Measurements from ENCODE around the gene MALRD1.
A peak's percentile ranks its signal among the peaks of the same experiment; 100 is the strongest.

Gene MALRD1

DNA sequence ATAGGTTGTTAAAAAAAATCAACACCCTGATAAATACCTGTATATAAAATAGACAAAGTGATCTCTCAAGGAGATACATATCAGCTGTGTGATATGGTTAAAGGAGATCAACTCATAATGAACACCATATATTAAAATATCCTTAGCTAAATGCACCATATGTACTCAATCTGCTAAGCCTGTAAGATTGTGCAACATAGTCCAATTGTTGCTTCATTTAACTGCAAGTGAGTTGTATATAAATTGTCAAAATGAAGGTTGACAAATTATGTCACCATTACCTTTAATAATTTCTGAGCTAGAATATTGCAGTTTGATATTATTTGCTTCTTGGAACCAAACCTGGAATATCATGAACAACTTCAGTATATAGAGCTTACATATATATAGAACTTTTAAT, 283.7 kb downstream of the MALRD1 start:
- H3K27me3 ChIP-seq (ENCODE audit: insufficient read depth, low read length): no peaks in the 10 kb centered on the region
- no peaks in the 10 kb centered on the region for H4K20me1 ChIP-seq (ENCODE audit: insufficient read depth, low read length)
- no peak overlapping the region for H3K9ac ChIP-seq (ENCODE audit: low read length)
- H3K4me3 ChIP-seq (ENCODE audit: low read depth, low read length, poor library complexity, severe bottlenecking): no peak overlapping the region
- no peak overlapping the region for H2AFZ ChIP-seq (ENCODE audit: low read length)
- H3K9me3 ChIP-seq (ENCODE audit: low read length): no peaks in the 10 kb centered on the region
- H3K36me3 ChIP-seq (ENCODE audit: insufficient read depth, low read length): no peaks in the 10 kb centered on the region
- H3K4me2 ChIP-seq (ENCODE audit: low read length): no peak overlapping the region
- no peak overlapping the region for H3K27ac ChIP-seq (ENCODE audit: low read depth, low read length, poor library complexity, severe bottlenecking)
- TF ChIP-seq, protein P1, sequence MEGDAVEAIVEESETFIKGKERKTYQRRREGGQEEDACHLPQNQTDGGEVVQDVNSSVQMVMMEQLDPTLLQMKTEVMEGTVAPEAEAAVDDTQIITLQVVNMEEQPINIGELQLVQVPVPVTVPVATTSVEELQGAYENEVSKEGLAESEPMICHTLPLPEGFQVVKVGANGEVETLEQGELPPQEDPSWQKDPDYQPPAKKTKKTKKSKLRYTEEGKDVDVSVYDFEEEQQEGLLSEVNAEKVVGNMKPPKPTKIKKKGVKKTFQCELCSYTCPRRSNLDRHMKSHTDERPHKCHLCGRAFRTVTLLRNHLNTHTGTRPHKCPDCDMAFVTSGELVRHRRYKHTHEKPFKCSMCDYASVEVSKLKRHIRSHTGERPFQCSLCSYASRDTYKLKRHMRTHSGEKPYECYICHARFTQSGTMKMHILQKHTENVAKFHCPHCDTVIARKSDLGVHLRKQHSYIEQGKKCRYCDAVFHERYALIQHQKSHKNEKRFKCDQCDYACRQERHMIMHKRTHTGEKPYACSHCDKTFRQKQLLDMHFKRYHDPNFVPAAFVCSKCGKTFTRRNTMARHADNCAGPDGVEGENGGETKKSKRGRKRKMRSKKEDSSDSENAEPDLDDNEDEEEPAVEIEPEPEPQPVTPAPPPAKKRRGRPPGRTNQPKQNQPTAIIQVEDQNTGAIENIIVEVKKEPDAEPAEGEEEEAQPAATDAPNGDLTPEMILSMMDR (IDR thresholded peaks at IDR 0.05; ENCODE audit: low read length): no peak
- TF ChIP-seq EZH2 (IDR thresholded peaks at IDR 0.05; ENCODE audit: borderline replicate concordance, low read length): no peak
- H3K79me2 ChIP-seq (ENCODE audit: insufficient read depth, low read length): no peaks in the 10 kb centered on the region
- no peaks in the 10 kb centered on the region for H3K9me2 ChIP-seq (ENCODE audit: low read depth, low read length)
- no peaks in the 10 kb centered on the region for H3F3A ChIP-seq (ENCODE audit: insufficient read depth, low read length)
- no peaks in the 10 kb centered on the region for H3K4me1 ChIP-seq (ENCODE audit: insufficient read depth, low read length, severe bottlenecking)

DNA sequence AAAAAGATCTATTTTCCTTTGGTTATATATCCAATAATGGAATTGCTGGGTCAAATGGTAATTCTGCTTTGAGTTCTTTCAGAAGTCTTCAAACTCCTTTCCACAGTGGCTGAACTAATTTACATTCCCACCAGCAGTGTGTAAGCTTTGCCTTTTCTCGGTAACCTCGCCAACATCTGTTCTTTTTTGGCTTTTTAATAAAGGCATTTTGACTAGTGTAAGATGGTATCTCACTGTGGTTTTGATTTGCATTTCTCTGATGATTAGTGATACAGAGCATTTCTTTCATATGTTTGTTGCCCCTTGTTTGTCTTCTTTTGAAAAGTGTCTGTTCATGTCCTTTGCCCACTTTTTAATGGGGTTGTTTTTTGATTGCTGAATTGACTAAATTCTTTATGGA, 285.0 kb downstream of the MALRD1 start:
- Histone ChIP-seq H4K20me1 (ENCODE audit: insufficient read depth, low read length) (no peaks in the 10 kb centered on the region), H3K4me3 (ENCODE audit: low read depth, low read length, poor library complexity, severe bottlenecking) (no peak overlapping the region), H3K27ac (ENCODE audit: low read depth, low read length, poor library complexity, severe bottlenecking) (no peak overlapping the region), H3K4me1 (ENCODE audit: insufficient read depth, low read length, severe bottlenecking) (no peaks in the 10 kb centered on the region), H2AFZ (ENCODE audit: low read length) (no peak overlapping the region), H3K27me3 (ENCODE audit: insufficient read depth, low read length) (no peaks in the 10 kb centered on the region), H3K9me2 (ENCODE audit: low read depth, low read length) (no peaks in the 10 kb centered on the region), H3K9me3 (ENCODE audit: low read length) (no peaks in the 10 kb centered on the region), H3F3A (ENCODE audit: insufficient read depth, low read length) (no peaks in the 10 kb centered on the region), H3K36me3 (ENCODE audit: insufficient read depth, low read length) (no peaks in the 10 kb centered on the region), H3K9ac (ENCODE audit: low read length) (no peak overlapping the region), H3K79me2 (ENCODE audit: insufficient read depth, low read length) (no peaks in the 10 kb centered on the region), H3K4me2 (ENCODE audit: low read length) (no peak overlapping the region)
- TF ChIP-seq, protein P1 (IDR thresholded peaks at IDR 0.05; ENCODE audit: low read length): no peak
- TF ChIP-seq EZH2 (IDR thresholded peaks at IDR 0.05; ENCODE audit: borderline replicate concordance, low read length): no peak

DNA sequence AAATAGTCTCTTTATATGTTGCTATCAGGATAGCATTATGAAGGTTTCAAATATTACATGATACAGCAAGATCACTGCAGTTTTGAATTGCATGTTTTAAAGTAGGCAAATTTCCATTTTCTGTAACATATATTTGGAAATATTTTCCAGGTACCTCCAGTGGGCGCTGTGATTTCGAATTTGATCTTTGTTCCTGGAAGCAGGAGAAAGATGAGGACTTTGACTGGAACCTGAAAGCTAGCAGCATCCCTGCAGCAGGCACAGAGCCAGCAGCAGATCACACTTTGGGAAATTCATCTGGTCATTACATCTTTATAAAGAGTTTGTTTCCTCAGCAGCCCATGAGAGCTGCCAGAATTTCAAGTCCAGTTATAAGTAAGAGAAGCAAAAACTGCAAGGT, 299.0 kb downstream of the MALRD1 start:
- no peak for TF ChIP-seq EZH2 (IDR thresholded peaks at IDR 0.05; ENCODE audit: borderline replicate concordance, low read length)
- TF ChIP-seq, protein P1 (IDR thresholded peaks at IDR 0.05; ENCODE audit: low read length): 0 out of 2 replicates have a peak, but pooled peaks have one; percentile 5
- no peaks in the 10 kb centered on the region for H3K9me2 ChIP-seq (ENCODE audit: low read depth, low read length)
- H4K20me1 ChIP-seq (ENCODE audit: insufficient read depth, low read length): no peaks in the 10 kb centered on the region
- H3K9me3 ChIP-seq (ENCODE audit: low read length): no peaks in the 10 kb centered on the region
- H3K79me2 ChIP-seq (ENCODE audit: insufficient read depth, low read length): no peaks in the 10 kb centered on the region
- no peak overlapping the region for H2AFZ ChIP-seq (ENCODE audit: low read length)
- H3F3A ChIP-seq (ENCODE audit: insufficient read depth, low read length): no peaks in the 10 kb centered on the region
- no peaks in the 10 kb centered on the region for H3K4me1 ChIP-seq (ENCODE audit: insufficient read depth, low read length, severe bottlenecking)
- no peak overlapping the region for H3K4me3 ChIP-seq (ENCODE audit: low read depth, low read length, poor library complexity, severe bottlenecking)
- H3K27me3 ChIP-seq (ENCODE audit: insufficient read depth, low read length): no peaks in the 10 kb centered on the region
- H3K36me3 ChIP-seq (ENCODE audit: insufficient read depth, low read length): no peaks in the 10 kb centered on the region
- no peak overlapping the region for H3K4me2 ChIP-seq (ENCODE audit: low read length)
- no peak overlapping the region for H3K9ac ChIP-seq (ENCODE audit: low read length)
- H3K27ac ChIP-seq (ENCODE audit: low read depth, low read length, poor library complexity, severe bottlenecking): no peak overlapping the region

All from OCI-LY1 (cell line).